Natural killer cell (primary cell): Measurements from ENCODE around the gene AOAH. TPM values are rescaled to one million over a fixed set of nuclear protein-coding genes. Genes with fewer than 3 reads are reported as not detected.

Source experiments
- ATAC-seq, 3 donors: fragments of 150-1000 bp in 2 of 3; fragments of 200-7000 bp in 1 of 3; cut with Tn5 transposase; 1 replicate in 1 of 3; 2 replicates in 2 of 3; pipeline ENCODE4 v1.10.0; 2021; ENCODE audit warnings: mild to moderate bottlenecking in 2 of 3, moderate library complexity in 2 of 3
- DNase-seq, 2 donors: peaks; one replicate each; pipeline versions ENCODE4 v3.0.0 to v3.0.0-alpha.2; 2013 to 2021; ENCODE audit warnings: mixed read lengths in 1 of 2
- H3K27ac ChIP-seq: one replicate; pipeline ENCODE4 v1.5.1; 2013; ENCODE audit warnings: mild to moderate bottlenecking, low read length
- H3K27me3 ChIP-seq: one replicate; pipeline ENCODE4 v1.6.1; 2013; ENCODE audit warnings: low read length; ENCODE audit not compliant: control insufficient read depth, insufficient read depth
- H3K36me3 ChIP-seq: one replicate; pipeline ENCODE4 v1.6.1; 2013; ENCODE audit warnings: low read length; ENCODE audit not compliant: control insufficient read depth, insufficient read depth
- H3K4me1 ChIP-seq: one replicate; pipeline ENCODE4 v1.6.1; 2013; ENCODE audit warnings: low read length; ENCODE audit not compliant: control insufficient read depth, insufficient read depth
- H3K4me3 ChIP-seq: one replicate; pipeline ENCODE4 v1.5.1; 2013; ENCODE audit warnings: low read length
- H3K9me3 ChIP-seq: one replicate; pipeline ENCODE4 v1.6.1; 2013; ENCODE audit warnings: low read length; ENCODE audit not compliant: control insufficient read depth, insufficient read depth
- H3K27ac Mint-ChIP-seq, 2 donors: one replicate each; pipeline ENCODE4 v1.8.0; 2022; ENCODE audit warnings: mild to moderate bottlenecking in 2 of 2, mixed read lengths in 2 of 2, moderate library complexity in 1 of 2
- H3K27me3 Mint-ChIP-seq, 2 donors: one replicate each; pipeline ENCODE4 v1.8.0; 2022; ENCODE audit warnings: low read depth in 2 of 2, mixed read lengths in 2 of 2
- H3K36me3 Mint-ChIP-seq: one replicate; pipeline ENCODE4 v1.8.0; 2022; ENCODE audit warnings: mixed read lengths
- H3K4me1 Mint-ChIP-seq, 2 donors: one replicate each; pipeline ENCODE4 v1.8.0; 2022; ENCODE audit warnings: mixed read lengths in 2 of 2
- H3K4me3 Mint-ChIP-seq: one replicate; pipeline ENCODE4 v1.8.0; 2022; ENCODE audit warnings: mild to moderate bottlenecking, moderate library complexity, mixed read lengths
- H3K9me3 Mint-ChIP-seq, 2 donors: one replicate each; pipeline ENCODE4 v1.8.0; 2022; ENCODE audit warnings: mixed read lengths in 2 of 2
- WGBS: methylation state at CpG from one replicate; pipeline ENCODE4 v1.1.7; 2013; ENCODE audit warnings: missing lambda C conversion rate; ENCODE audit not compliant: insufficient coverage; 5-methylcytosine and 5-hydroxymethylcytosine counted together
- intact Hi-C: fragments of 100-400 bp; cut with micrococcal nuclease; formaldehyde crosslinking; loops from one replicate; pipeline ENCODE4 v1.14.2; 2022
- total RNA-seq, 4 donors: library from RNA; stranded (reverse); fragments of 120-200 nt in 1 of 4; gene quantifications; one replicate each; pipeline versions ENCODE4 v1.2.3 to v1.2.4, GENCODE V29; 2013 to 2022
- TF ChIP-seq, protein P1 (sequence below): fragments of 200-600 bp; IDR thresholded peaks from one replicate; pipeline ENCODE4 v1.8.0; 2022; ENCODE audit warnings: antibody characterized with exemption

AOAH gene
- total RNA-seq, 3 donors from 2014 or later (not counting 1 experiment from before 2014, with no cell fraction given) = 263 to 403 (median 312) TPM

DNA sequence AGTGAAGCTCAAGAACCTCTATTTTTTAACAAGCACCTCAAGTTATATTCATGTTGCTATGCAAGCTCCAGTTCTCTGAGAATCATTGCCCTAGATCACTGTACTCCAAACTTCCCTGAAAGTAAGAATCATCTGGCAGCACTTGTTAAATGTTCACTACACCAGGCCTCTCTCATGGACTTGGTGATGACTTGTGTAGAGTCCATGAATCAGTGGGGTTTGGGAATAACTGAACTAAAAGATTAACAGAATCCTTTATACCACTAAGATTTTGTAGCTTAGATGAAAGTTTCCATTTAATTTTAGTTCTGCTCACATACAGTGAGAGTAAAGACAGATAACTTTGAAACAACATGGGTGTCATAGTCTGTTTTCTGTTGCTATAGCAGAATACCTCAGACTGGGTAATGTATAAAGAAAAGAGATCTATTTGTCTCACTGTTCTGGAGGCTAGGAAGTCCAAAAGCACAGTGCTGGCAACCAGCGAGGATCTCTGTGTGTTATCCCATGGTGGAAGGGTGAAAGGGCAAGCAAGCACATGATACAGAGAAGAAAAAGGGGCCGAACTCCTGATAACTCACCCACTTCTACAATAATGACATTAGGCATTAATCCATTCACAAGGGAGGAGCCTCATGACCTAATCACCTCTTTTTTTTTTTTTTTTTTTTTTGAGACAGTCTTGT lies 27.9 kb upstream of the AOAH start:
- Mint-ChIP-seq H3K4me3 (no peak overlapping the region), H3K27ac (no peak overlapping the region), H3K4me1 (peaks cover 24 to 42% of the 10 kb centered on the region in 2 donors), H3K36me3 (no peaks in the 10 kb centered on the region), H3K9me3 (no peaks in the 10 kb centered on the region), H3K27me3 (no peaks in the 10 kb centered on the region)
- ATAC-seq (no peak), DNase-seq (no peak)
- intact Hi-C loops = no loop called here
- H3K9me3 ChIP-seq = no peaks in the 10 kb centered on the region
- no peaks in the 10 kb centered on the region for H3K27me3 ChIP-seq
- H3K4me3 ChIP-seq = no peak overlapping the region
- TF ChIP-seq, protein P1, sequence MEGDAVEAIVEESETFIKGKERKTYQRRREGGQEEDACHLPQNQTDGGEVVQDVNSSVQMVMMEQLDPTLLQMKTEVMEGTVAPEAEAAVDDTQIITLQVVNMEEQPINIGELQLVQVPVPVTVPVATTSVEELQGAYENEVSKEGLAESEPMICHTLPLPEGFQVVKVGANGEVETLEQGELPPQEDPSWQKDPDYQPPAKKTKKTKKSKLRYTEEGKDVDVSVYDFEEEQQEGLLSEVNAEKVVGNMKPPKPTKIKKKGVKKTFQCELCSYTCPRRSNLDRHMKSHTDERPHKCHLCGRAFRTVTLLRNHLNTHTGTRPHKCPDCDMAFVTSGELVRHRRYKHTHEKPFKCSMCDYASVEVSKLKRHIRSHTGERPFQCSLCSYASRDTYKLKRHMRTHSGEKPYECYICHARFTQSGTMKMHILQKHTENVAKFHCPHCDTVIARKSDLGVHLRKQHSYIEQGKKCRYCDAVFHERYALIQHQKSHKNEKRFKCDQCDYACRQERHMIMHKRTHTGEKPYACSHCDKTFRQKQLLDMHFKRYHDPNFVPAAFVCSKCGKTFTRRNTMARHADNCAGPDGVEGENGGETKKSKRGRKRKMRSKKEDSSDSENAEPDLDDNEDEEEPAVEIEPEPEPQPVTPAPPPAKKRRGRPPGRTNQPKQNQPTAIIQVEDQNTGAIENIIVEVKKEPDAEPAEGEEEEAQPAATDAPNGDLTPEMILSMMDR = no peak
- 100% methylated on average over 1 of the region's 2 CpGs for WGBS
- no peak overlapping the region for H3K27ac ChIP-seq
- no peaks in the 10 kb centered on the region for H3K36me3 ChIP-seq
- H3K4me1 ChIP-seq = peaks cover 12% of the 10 kb centered on the region

DNA sequence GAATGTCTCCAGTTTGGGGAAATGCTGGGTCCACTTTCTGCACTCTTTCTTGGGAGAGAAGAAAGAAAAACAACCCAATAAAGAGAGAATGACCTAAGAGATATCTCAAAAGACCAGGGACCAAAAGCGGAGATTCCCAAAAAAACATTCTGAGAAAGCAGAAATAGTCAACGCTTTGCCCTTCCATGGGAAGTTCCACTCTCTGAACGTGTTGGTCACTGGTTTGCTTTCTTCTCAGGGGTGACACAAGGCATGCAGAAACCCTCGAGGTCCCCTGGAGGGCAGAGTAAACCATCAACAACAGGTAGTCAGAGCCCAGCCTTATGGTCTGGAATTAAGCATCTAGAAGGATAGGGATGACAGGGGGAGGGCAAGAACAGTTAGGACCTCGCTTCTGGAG lies 26.2 kb upstream of the AOAH start:
- H3K4me1 Mint-ChIP-seq = peaks cover 28 to 53% of the 10 kb centered on the region in 2 donors
- 89% methylated on average over 5 of the region's 5 CpGs for WGBS
- no peaks in the 10 kb centered on the region for H3K9me3 ChIP-seq
- ATAC-seq (no peak), DNase-seq (peak in 1 of 2 donors; percentile 27)
- TF ChIP-seq, protein P1 = no peak
- H3K27ac ChIP-seq = no peak overlapping the region
- no peaks in the 10 kb centered on the region for H3K36me3 ChIP-seq
- H3K36me3 Mint-ChIP-seq = no peaks in the 10 kb centered on the region
- no peak overlapping the region for H3K4me3 Mint-ChIP-seq
- H3K27me3 Mint-ChIP-seq = no peaks in the 10 kb centered on the region
- H3K4me1 ChIP-seq = peaks cover 20% of the 10 kb centered on the region
- H3K27ac Mint-ChIP-seq = no peak overlapping the region
- H3K9me3 Mint-ChIP-seq = no peaks in the 10 kb centered on the region
- no peak overlapping the region for H3K4me3 ChIP-seq
- intact Hi-C loops = no loop called here
- H3K27me3 ChIP-seq = no peaks in the 10 kb centered on the region

DNA sequence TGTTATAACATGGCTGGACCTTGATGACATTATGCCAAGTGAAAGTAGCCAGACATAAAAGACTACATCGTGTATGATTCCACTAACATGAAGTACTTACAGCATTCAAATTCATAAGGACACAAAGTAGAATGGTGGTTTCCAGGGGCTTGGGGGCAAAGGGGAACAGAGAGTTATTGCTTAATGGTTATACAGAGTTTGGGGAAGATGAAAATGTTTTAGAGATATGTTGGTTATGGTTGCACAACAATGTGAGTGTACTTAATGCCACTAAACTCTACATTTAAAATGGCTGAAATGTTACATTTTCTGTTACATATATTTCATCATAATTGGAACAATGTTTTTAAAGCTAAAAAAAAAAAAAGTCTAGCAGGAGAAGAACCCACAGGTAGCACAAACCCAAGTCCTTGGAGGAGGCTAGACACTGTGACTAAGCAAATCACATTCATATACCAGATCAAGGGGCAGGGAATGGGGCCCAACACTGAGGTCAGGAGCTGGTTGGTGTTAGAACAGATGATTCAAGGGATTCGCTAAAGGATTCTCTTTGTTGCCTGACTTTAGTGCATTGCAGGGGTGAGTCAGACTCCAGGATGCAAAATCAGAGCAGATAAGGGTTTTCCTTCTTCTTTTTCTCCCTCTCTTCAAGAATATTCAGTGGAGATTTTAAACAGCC lies 25.1 kb upstream of the AOAH start:
- DNase-seq = no peak
- ATAC-seq = no peak
- H3K4me1 Mint-ChIP-seq = peaks cover 28 to 56% of the 10 kb centered on the region in 2 donors
- Histone ChIP-seq H3K9me3 (no peaks in the 10 kb centered on the region), H3K27me3 (no peaks in the 10 kb centered on the region), H3K4me1 (peaks cover 20% of the 10 kb centered on the region), H3K4me3 (no peak overlapping the region), H3K36me3 (no peaks in the 10 kb centered on the region), H3K27ac (no peak overlapping the region)
- no peak overlapping the region for H3K4me3 Mint-ChIP-seq
- peak overlapping the region in 1 of 2 donors; percentile 57 for H3K27ac Mint-ChIP-seq
- intact Hi-C loops = no loop called here
- H3K27me3 Mint-ChIP-seq = no peaks in the 10 kb centered on the region
- H3K9me3 Mint-ChIP-seq = no peaks in the 10 kb centered on the region
- WGBS = 75% methylated on average over 2 of the region's 2 CpGs
- TF ChIP-seq, protein P1 = no peak
- no peaks in the 10 kb centered on the region for H3K36me3 Mint-ChIP-seq
